NCI-H446 (cell line): ENCODE results near the gene NAT8L.
A peak's percentile ranks its signal among the peaks of the same experiment; 100 is the strongest.
"Not testable (repeated sequence)": the region's sequence is repeated elsewhere in the genome, so short reads cannot be mapped to it uniquely, and the experiment has no call there.

Experiments used
- DNase-seq, 2 experiments: peaks; one replicate each; lab custom pipeline; 2025; lab: John Stamatoyannopoulos, UW

Gene NAT8L

GRCh38 chr4:2059046-2059725, at the start of gene NAT8L:
TSS of gene NAT8L (plus strand) at chr4:2059327. CDS start at chr4:2059512, 185 bp downstream.
- DNase-seq: peak; percentile 5 to 56

GRCh38 chr4:2009651-2010233, 49.4 kb upstream of the NAT8L start:
- peak in 1 of 2 experiments; percentile 38 for DNase-seq

GRCh38 chr4:2011583-2011982, 47.5 kb upstream of the NAT8L start:
- no peak for DNase-seq

GRCh38 chr4:2015008-2015407, 44.1 kb upstream of the NAT8L start:
- DNase-seq: no peak

- DNase-seq: not testable (repeated sequence)
These were observed 37.6 kb upstream of the NAT8L start for GRCh38 chr4:2021358-2022018.

- no peak for DNase-seq
These were observed 34.4 kb upstream of the NAT8L start for GRCh38 chr4:2024683-2025082.

GRCh38 chr4:2025817-2026216, 33.3 kb upstream of the NAT8L start:
- DNase-seq: no peak

- DNase-seq: not testable (repeated sequence)
These were observed 32.0 kb upstream of the NAT8L start for GRCh38 chr4:2027120-2027519.

GRCh38 chr4:2031161-2031560, 28.0 kb upstream of the NAT8L start:
- not testable (repeated sequence) for DNase-seq

- no peak for DNase-seq
These were observed 22.8 kb upstream of the NAT8L start for GRCh38 chr4:2036327-2036726.

- DNase-seq: no peak
These were observed 22.3 kb upstream of the NAT8L start for GRCh38 chr4:2036866-2037265.

GRCh38 chr4:2040391-2041238, 18.5 kb upstream of the NAT8L start:
- DNase-seq: no peak

GRCh38 chr4:2041239-2042130, 17.6 kb upstream of the NAT8L start:
- DNase-seq: peak; percentile 17 to 83

GRCh38 chr4:2042204-2042946, 16.8 kb upstream of the NAT8L start:
- no peak for DNase-seq

GRCh38 chr4:2042947-2043395, 16.2 kb upstream of the NAT8L start:
- DNase-seq: no peak

GRCh38 chr4:2043396-2044118, 15.6 kb upstream of the NAT8L start:
- no peak for DNase-seq

GRCh38 chr4:2044119-2044485, 15.0 kb upstream of the NAT8L start:
- no peak for DNase-seq

GRCh38 chr4:2044542-2045517, 14.3 kb upstream of the NAT8L start:
- DNase-seq: no peak

- no peak for DNase-seq
These were observed 13.6 kb upstream of the NAT8L start for GRCh38 chr4:2045518-2045951.
